ENCODE measurements around the gene LRP1B.

DNA sequence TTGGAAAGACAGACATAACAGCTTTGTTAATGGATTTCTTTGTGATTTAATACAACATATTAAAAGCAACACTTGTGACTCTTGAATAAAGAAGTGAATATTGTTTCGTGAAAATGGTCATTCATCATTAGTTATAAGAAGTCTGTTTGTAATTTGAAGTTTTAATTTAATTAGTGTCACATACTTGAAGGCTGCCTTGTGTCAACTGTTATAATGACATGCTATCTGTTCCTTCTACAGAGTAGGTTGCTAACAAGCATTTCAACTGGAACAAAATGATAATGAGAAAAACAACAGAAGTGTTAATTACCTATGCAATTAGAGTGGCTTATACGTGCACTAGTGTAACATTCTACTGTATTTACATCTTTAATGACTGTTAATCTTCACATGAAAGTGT is 624.7 kb downstream of the LRP1B start:
- TF ChIP-seq, protein P1, sequence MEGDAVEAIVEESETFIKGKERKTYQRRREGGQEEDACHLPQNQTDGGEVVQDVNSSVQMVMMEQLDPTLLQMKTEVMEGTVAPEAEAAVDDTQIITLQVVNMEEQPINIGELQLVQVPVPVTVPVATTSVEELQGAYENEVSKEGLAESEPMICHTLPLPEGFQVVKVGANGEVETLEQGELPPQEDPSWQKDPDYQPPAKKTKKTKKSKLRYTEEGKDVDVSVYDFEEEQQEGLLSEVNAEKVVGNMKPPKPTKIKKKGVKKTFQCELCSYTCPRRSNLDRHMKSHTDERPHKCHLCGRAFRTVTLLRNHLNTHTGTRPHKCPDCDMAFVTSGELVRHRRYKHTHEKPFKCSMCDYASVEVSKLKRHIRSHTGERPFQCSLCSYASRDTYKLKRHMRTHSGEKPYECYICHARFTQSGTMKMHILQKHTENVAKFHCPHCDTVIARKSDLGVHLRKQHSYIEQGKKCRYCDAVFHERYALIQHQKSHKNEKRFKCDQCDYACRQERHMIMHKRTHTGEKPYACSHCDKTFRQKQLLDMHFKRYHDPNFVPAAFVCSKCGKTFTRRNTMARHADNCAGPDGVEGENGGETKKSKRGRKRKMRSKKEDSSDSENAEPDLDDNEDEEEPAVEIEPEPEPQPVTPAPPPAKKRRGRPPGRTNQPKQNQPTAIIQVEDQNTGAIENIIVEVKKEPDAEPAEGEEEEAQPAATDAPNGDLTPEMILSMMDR (IDR thresholded peaks at IDR 0.05): no peak
- no peak for TF ChIP-seq ZFX (IDR thresholded peaks at IDR 0.05; ENCODE audit: borderline replicate concordance)
